Suprapubic skin (tissue), 4 donors: ENCODE results near the gene MGAT5.

Source experiments
- EP300 ChIP-seq: sonication (generic); formaldehyde crosslinking; IDR thresholded peaks from one replicate; pipeline ENCODE4 v1.6.1; 2017; ENCODE audit warnings: antibody characterized with exemption
- POLR2A ChIP-seq, 2 donors: fragments of 450-650 bp; IDR thresholded peaks; one replicate each; pipeline ENCODE4 v1.6.1; 2017; ENCODE audit warnings: antibody characterized with exemption in 2 of 2, mild to moderate bottlenecking in 2 of 2, moderate library complexity in 2 of 2
- POLR2AphosphoS5 ChIP-seq, 3 donors: sonication (generic); formaldehyde crosslinking; IDR thresholded peaks; one replicate each; pipeline ENCODE4 v1.6.1; 2017; ENCODE audit warnings: antibody characterized with exemption in 3 of 3
- TF ChIP-seq, protein P1 (sequence below), 2 donors: fragments of 200-600 bp in 1 of 2; fragments of 450-650 bp in 1 of 2; sonication (generic) in 1 of 2; IDR thresholded peaks; one replicate each; pipeline ENCODE4 v1.5.1; 2016 to 2019; ENCODE audit warnings: antibody characterized with exemption in 2 of 2, mild to moderate bottlenecking in 1 of 2, moderate library complexity in 1 of 2

DNA sequence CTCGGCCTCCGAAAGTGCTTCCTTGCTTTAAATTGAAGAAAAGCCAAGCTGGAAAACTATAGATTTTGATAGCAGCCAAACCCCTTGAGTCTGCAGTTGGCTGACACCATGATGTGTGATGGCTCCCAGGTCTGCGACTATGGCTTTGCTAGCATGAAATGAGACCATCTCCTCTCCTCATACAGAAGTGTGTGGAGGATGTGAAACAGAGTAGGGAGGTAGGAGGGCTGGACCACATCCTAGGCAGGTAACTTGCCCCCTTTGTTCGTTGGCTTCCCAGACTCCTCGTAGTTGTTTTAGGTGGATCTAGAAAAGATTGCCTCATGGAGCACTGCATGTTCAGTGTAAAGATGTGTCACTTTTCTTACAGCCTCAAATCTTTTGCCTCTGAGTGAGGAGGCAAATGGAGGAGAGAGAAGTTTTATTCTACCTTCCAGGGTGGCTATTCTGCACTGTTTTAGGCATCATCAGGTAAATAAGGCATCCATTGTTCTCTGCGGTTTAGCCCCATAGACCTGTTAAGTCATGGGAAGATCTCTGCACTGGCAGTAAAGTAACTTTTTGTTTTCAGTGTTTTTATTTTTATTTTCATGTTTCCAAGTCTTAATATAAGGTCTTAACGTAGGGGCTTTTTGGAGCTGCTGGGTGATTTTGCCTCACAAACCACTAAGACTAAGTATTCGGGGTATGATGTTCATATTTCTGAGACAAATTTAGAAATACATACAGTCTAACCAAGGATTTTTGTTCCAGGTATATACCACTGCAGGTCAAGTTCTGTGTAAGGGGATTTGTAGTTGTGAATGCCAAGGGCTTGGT lies 40.1 kb downstream of the MGAT5 start:
- TF ChIP-seq, protein P1, sequence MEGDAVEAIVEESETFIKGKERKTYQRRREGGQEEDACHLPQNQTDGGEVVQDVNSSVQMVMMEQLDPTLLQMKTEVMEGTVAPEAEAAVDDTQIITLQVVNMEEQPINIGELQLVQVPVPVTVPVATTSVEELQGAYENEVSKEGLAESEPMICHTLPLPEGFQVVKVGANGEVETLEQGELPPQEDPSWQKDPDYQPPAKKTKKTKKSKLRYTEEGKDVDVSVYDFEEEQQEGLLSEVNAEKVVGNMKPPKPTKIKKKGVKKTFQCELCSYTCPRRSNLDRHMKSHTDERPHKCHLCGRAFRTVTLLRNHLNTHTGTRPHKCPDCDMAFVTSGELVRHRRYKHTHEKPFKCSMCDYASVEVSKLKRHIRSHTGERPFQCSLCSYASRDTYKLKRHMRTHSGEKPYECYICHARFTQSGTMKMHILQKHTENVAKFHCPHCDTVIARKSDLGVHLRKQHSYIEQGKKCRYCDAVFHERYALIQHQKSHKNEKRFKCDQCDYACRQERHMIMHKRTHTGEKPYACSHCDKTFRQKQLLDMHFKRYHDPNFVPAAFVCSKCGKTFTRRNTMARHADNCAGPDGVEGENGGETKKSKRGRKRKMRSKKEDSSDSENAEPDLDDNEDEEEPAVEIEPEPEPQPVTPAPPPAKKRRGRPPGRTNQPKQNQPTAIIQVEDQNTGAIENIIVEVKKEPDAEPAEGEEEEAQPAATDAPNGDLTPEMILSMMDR (IDR thresholded peaks at IDR 0.05): no peak
- no peak for TF ChIP-seq POLR2A (IDR thresholded peaks at IDR 0.05)
- no peak for TF ChIP-seq EP300
- no peak for TF ChIP-seq POLR2AphosphoS5 (IDR thresholded peaks at IDR 0.05)
